PC-3 (cell line): ENCODE data around the gene DOCK4. TPM values are rescaled to one million over a fixed set of nuclear protein-coding genes. Genes with fewer than 3 reads are reported as not detected.

ENCODE experiments used
- ATAC-seq: fragments of 200-7000 bp; cut with Tn5 transposase; 2 replicates; pipeline ENCODE4 v1.9.1; 2020; ENCODE audit warnings: mild to moderate bottlenecking, moderate library complexity
- BruUV-seq: library from RNA; stranded (reverse); fragments of 400-500 nt; replicated peaks from 2 replicates; lab custom pipeline; 2021; lab: Mats Ljungman, UMichigan
- CTCF ChIA-PET: fragments of 300-600 bp; sonication (Branson Sonifier 250); formaldehyde crosslinking; loops from one replicate; lab custom pipeline; 2022; ENCODE audit warnings: antibody characterized with exemption; lab: Charles Lee
- POLR2A ChIA-PET: fragments of 300-600 bp; sonication (Branson Sonifier 250); formaldehyde crosslinking; loops from one replicate; lab custom pipeline; 2022; ENCODE audit warnings: antibody characterized with exemption; ENCODE audit not compliant: unreplicated experiment; lab: Charles Lee
- DNase-seq: peaks from one replicate; pipeline ENCODE4 v3.0.0-alpha.2; 2015
- H2AFZ ChIP-seq: fragments of 300-600 bp; sonication (generic); 2 replicates; pipeline ENCODE4 v1.6.0; 2016; ENCODE audit warnings: antibody characterized with exemption, low read length
- H3F3A ChIP-seq: fragments of 300-600 bp; sonication (generic); one replicate; pipeline ENCODE4 v1.6.0; 2017; ENCODE audit warnings: antibody characterized with exemption, low read length, control low read depth, mild to moderate bottlenecking; ENCODE audit not compliant: unreplicated experiment
- H3K27ac ChIP-seq: fragments of 300-600 bp; sonication (generic); 2 replicates; pipeline ENCODE4 v1.5.1; 2016; ENCODE audit warnings: mild to moderate bottlenecking, low read length
- H3K27me3 ChIP-seq: fragments of 300-600 bp; sonication (generic); 2 replicates; pipeline ENCODE4 v1.6.1; 2016; ENCODE audit warnings: low read length, mixed read lengths
- H3K36me3 ChIP-seq: fragments of 300-600 bp; sonication (generic); 2 replicates; pipeline ENCODE4 v1.6.1; 2016; ENCODE audit warnings: low read depth, mixed run types, low read length, mixed read lengths
- H3K4me1 ChIP-seq: fragments of 300-600 bp; sonication (generic); 2 replicates; pipeline ENCODE4 v1.5.1; 2016; ENCODE audit warnings: low read length; ENCODE audit not compliant: insufficient read depth
- H3K4me2 ChIP-seq: fragments of 300-600 bp; sonication (generic); 2 replicates; pipeline ENCODE4 v1.6.0; 2016; ENCODE audit warnings: low read length
- H3K4me3 ChIP-seq: fragments of 300-600 bp; sonication (generic); 2 replicates; pipeline ENCODE4 v1.5.1; 2016; ENCODE audit warnings: mild to moderate bottlenecking, low read length, mixed read lengths
- H3K79me2 ChIP-seq: fragments of 300-600 bp; sonication (generic); 2 replicates; pipeline ENCODE4 v1.6.1; 2017; ENCODE audit warnings: low read length, mixed read lengths
- H3K9ac ChIP-seq: fragments of 300-600 bp; sonication (generic); 2 replicates; pipeline ENCODE4 v1.6.0; 2016; ENCODE audit warnings: mild to moderate bottlenecking, low read length
- H3K9me2 ChIP-seq: fragments of 300-600 bp; sonication (generic); replicated peaks from 2 replicates; pipeline ENCODE4 v1.6.1; 2016; ENCODE audit warnings: mixed run types, low read length, mixed read lengths
- H3K9me3 ChIP-seq: fragments of 300-600 bp; sonication (generic); 2 replicates; pipeline ENCODE4 v1.6.1; 2016; ENCODE audit warnings: low read length, mixed read lengths
- H4K20me1 ChIP-seq: fragments of 300-600 bp; sonication (generic); 2 replicates; pipeline ENCODE4 v1.6.1; 2016; ENCODE audit warnings: low read length, mixed read lengths
- CTCF ChIP-seq: fragments of 300-600 bp; sonication (generic); conservative IDR thresholded peaks from 2 replicates; pipeline ENCODE4 v1.5.1; 2017; ENCODE audit warnings: antibody characterized with exemption, low read depth, mild to moderate bottlenecking, low read length
- EZH2 ChIP-seq: fragments of 300-600 bp; sonication (generic); IDR thresholded peaks from one replicate; pipeline ENCODE4 v1.6.1; 2017; ENCODE audit warnings: antibody characterized with exemption, mild to moderate bottlenecking, low read length; ENCODE audit not compliant: unreplicated experiment
- EZH2phosphoT487 ChIP-seq: fragments of 300-600 bp; sonication (generic); IDR thresholded peaks from 2 replicates; pipeline ENCODE4 v1.6.1; 2018; ENCODE audit warnings: mild to moderate bottlenecking, antibody characterized with exemption, low read length, borderline replicate concordance
- intact Hi-C: fragments of 100-400 bp; cut with micrococcal nuclease; formaldehyde crosslinking; loops from 2 replicates; pipeline ENCODE4 v1.9.0; 2023
- total RNA-seq: library from RNA; depleted of rRNA; stranded (reverse); fragments of >200 nt; gene quantifications from 2 replicates; pipeline ENCODE4 v1.2.3, GENCODE V29; 2014

The DOCK4 gene
- total RNA-seq, 1 experiment from 2014 or later, result 25.4 TPM

DNA sequence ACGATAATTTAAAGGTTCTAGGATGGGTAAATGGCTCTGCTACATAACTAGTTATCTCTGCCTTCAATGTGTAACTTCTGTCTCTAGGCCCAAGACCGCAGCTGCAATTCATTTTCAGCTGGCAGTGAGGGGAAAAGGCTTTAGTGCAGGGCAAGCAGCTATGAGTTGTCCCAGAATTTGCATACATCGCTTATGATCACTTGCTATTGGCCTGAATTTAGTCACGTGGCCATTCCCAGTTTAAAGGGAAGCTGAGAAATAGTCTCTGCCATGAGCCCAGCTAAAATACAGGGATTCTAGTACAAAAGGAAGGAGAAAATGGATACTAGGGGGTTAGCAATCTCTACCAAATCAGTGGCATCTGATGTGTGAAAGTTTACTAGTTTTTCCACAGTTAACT, 498.1 kb downstream of the DOCK4 start:
- H3K79me2 ChIP-seq, result no peaks in the 10 kb centered on the region
- H3K9me3 ChIP-seq, result no peaks in the 10 kb centered on the region
- H3K4me2 ChIP-seq, result no peak overlapping the region
- no peaks in the 10 kb centered on the region for H3K9me2 ChIP-seq
- H3K4me3 ChIP-seq, result no peak overlapping the region
- TF ChIP-seq EZH2phosphoT487 (no peak), EZH2 (no peak), CTCF (no peak)
- no peaks in the 10 kb centered on the region for H3K27me3 ChIP-seq
- no peak for ATAC-seq
- H3K36me3 ChIP-seq, result no peaks in the 10 kb centered on the region
- peaks cover 9% of the 10 kb centered on the region for H3K4me1 ChIP-seq
- DNase-seq, result no peak
- no peak overlapping the region for H3K27ac ChIP-seq
- CTCF ChIA-PET, result no interaction called here
- intact Hi-C loops, result no loop called here
- H4K20me1 ChIP-seq, result no peaks in the 10 kb centered on the region
- BruUV-seq, result no TSS peak
- H3K9ac ChIP-seq, result no peak overlapping the region
- POLR2A ChIA-PET, result no interaction called here
- no peaks in the 10 kb centered on the region for H3F3A ChIP-seq
- no peak overlapping the region for H2AFZ ChIP-seq

DNA sequence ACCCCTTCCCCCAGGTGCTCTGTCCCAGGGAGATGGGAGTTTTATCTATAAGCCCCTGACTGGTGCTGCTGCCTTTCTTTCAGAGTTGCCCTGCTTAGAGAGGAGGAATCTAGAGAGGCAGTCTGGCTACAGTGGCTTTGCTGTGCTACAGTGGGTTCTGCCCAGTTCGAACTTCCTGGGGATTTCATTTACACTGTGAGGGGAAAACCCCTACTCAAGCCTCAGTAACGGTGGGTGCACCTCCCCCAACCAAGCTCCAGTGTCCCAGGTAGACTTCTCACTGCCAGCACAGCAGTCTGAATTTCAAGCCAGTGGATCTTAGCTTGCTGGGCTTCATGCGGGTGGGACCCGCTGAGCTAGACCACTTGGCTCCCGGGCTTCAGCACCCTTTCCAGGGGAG, 500.4 kb downstream of the DOCK4 start:
- intact Hi-C loops, result no loop called here
- POLR2A ChIA-PET, result no interaction called here
- H3K4me2 ChIP-seq, result no peak overlapping the region
- no peaks in the 10 kb centered on the region for H3K36me3 ChIP-seq
- ATAC-seq (no peak), DNase-seq (no peak)
- no peaks in the 10 kb centered on the region for H4K20me1 ChIP-seq
- no peaks in the 10 kb centered on the region for H3K79me2 ChIP-seq
- H3K9ac ChIP-seq, result no peak overlapping the region
- H3K27ac ChIP-seq, result no peak overlapping the region
- no peaks in the 10 kb centered on the region for H3K4me1 ChIP-seq
- H3K9me2 ChIP-seq, result no peaks in the 10 kb centered on the region
- H3K27me3 ChIP-seq, result no peaks in the 10 kb centered on the region
- no peaks in the 10 kb centered on the region for H3F3A ChIP-seq
- CTCF ChIA-PET, result no interaction called here
- H2AFZ ChIP-seq, result no peak overlapping the region
- H3K4me3 ChIP-seq, result no peak overlapping the region
- BruUV-seq, result no TSS peak
- TF ChIP-seq EZH2 (no peak), CTCF (no peak), EZH2phosphoT487 (no peak)
- H3K9me3 ChIP-seq, result no peaks in the 10 kb centered on the region

- H3K79me2 ChIP-seq, result no peaks in the 10 kb centered on the region
- no peaks in the 10 kb centered on the region for H3K9me3 ChIP-seq
- no TSS peak for BruUV-seq
- no peak overlapping the region for H3K4me3 ChIP-seq
- no peak for TF ChIP-seq EZH2
- no peak for TF ChIP-seq EZH2phosphoT487
- no peak for TF ChIP-seq CTCF
- peak; percentile 9 for DNase-seq
- no peak overlapping the region for H2AFZ ChIP-seq
- no peak overlapping the region for H3K9ac ChIP-seq
- no peaks in the 10 kb centered on the region for H3K36me3 ChIP-seq
- H3K27me3 ChIP-seq, result no peaks in the 10 kb centered on the region
- no peaks in the 10 kb centered on the region for H3K4me1 ChIP-seq
- POLR2A ChIA-PET, result no interaction called here
- intact Hi-C loops, result no loop called here
- no peaks in the 10 kb centered on the region for H3F3A ChIP-seq
- CTCF ChIA-PET, result no interaction called here
- ATAC-seq, result no peak
- no peak overlapping the region for H3K27ac ChIP-seq
- no peak overlapping the region for H3K4me2 ChIP-seq
- no peaks in the 10 kb centered on the region for H4K20me1 ChIP-seq
- no peaks in the 10 kb centered on the region for H3K9me2 ChIP-seq
These were observed 508.4 kb downstream of the DOCK4 start for GRCh38 chr7:111697771-111698170.
